Activated CD4-positive, alpha-beta T cell treated with anti-CD3 and anti-CD28 coated beads for 4 hours (primary cell): ENCODE results near the gene LRRC72.
"Not testable (repeated sequence)": the region's sequence is repeated elsewhere in the genome, so short reads cannot be mapped to it uniquely, and the experiment has no call there.

Experiments
- DNase-seq, 2 donors: peaks; one replicate each; pipeline ENCODE4 v3.0.0-alpha.2; 2020

Gene LRRC72

DNA sequence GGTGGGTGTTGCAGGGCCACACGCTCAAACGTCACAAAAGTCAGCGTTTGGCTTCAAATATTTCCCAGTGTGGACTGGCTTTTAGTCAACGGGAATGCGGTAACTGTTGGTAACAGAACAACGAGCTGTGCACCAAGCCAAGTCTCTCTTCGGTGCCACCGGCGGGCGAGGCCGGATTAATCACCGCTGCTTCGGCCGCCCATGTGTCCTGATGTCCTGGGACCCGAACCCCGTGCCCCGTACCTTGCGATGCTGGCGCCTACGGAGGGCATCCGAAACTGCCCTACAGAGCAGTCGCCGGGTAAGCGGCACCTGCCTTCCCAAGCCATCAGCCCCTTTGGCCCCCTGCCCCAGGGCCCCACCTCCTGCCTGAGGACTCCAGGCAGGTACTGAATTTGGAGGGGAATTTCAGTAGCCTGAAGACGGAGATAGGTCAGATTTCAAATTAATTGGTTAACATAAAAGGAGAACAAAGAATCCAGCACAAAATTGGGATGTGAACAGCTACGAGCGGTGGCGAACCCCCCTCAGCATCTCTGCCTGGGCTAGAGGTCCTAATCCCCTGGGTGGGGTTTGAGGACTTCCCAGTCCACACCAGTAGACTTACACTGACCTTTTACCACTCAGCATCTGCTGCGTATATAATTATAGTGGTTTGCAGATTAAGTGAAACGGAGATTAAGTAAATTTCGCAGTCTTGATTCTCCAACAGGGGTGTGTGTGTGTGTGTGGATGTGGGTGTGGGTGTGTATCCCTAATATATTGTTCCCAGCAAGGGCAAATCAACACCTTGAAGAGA lies at the start of gene LRRC72:
Gene LRRC72, plus strand, starts transcription at position 84 of the 799 bp plus-strand sequence. Its CDS starts 128 bp downstream, at position 212.
- no peak for DNase-seq

DNA sequence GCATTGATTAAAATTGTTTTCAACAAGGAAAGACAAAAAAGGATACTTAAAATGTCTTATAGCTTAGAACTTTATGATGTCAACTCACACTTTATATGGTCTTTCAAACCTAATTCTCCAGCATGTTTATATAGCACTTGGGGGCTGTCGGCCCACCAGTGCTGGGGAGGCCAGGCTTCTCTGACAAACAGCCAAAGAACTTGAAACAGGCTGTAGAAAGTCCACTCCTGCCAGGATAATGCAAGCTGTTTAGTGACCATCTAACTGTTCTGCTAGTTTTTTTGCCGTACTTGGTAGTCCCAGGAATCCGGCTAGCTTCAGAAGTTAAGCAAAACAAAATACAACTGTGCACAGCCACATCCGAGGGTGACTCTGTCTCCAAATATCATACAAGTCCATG lies 47.5 kb upstream of the LRRC72 start:
- DNase-seq = no peak

DNA sequence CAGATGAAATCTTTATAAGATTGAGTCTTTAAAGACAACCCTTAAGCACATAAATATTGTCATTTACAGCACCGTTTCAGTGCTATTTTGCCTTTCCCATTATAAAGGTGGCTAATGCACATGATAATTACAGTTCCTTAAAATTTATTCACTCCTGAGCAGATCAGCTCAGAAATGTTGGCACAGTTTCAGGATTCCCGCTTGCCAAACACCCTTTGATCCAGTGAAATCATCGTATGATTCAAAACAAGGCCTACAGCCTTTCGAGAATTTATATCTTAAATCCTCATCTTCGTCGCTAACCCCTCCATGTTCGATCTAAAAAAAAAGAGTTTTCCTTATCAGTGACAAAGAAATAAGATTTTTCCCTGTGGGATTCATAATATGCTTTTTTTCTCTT lies 47.0 kb upstream of the LRRC72 start:
- no peak for DNase-seq

DNA sequence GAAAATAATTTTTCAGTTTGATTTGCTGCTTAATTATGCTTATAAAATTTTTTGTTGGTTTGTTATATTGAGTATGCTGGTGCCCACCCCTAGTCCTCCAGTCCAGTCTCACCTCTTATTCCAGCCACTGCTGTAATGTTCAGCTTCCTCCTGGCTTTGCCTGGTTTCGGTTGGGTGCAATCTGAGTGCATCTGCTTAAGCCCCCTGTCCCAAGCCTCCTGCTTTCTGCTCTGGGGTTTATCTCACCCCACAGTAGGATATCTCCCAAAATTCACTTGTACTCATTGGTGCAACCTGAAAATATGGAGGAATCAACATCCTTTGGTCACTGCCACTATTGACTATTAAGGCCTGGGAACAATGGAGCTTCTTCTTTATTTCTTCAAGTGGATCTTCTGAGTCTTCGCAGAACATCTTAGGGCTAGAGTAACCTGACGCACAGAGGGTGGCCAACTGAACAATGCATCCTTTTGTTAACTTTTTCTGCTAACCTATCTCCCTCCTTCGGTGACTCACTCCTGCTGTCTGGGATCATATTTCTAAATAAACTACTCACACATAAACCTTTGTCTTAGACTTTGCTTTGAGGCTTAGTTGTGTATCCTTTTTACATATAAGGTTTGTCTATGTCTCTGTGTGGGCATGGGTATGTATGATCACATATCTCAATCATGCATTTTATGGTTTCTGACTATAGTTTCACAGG lies 42.0 kb upstream of the LRRC72 start:
- DNase-seq = no peak

DNA sequence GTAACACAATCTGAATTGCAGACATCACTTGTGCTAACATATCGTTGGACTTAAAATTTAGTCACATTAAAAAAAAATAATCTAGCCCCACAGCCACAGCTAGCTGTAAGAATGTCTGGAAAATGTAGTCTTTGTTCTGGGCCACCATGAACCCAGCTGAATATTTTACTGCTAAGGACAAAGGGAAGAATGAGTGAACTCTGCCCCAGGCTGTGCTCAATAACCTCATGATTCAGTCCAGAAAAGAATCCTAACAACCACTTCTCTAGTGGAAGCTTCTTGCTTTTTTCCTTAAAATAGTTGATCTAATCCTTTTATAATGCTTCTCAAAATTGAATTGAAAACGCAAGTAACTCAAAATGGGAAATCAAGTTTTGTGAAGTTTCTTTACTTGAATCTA lies 35.5 kb upstream of the LRRC72 start:
- DNase-seq = no peak

DNA sequence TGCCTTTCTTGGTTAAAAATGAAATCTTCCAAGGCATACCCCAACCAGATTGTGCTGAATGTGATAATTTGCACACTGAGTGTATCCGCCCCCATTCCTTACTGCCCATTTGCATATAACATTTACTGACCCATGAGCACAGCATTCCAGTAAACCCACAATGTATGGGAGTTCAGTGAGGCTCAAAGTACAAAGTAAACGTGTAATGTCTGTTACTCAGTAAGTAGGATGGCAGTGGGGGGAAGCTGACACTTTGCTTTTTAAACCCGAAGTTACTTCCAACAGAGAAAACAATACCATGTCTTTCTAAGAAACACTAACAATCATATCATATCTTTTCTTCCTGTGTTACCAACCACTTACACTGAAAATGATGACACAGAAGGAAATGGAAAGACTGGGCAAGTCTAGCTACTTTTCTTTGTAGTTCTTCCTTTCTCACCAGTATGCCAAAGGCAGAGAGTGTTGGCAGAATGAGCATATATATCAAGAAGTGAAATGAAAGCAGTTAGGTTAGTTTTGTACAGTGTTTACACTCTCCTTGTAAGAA lies 34.0 kb upstream of the LRRC72 start:
- DNase-seq = no peak

DNA sequence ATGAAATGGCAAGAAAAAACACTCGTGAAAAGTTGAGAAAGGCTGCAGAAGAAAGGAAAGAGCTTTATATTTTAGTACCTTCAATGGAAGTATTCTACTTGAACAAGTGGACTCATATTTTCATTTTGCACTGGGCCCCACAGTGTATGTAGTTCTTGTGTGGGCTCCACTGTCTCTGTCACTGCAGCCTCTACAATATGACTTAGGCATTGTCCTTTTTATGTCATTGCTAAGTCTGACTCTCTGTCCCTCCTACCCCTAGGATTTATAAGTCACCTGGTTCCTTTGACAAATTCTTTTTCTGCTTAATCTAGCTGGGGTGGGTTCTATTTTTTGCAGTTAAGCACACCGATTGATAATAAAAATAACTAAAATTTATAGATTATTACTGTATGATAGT lies 33.4 kb upstream of the LRRC72 start:
- no peak for DNase-seq

DNA sequence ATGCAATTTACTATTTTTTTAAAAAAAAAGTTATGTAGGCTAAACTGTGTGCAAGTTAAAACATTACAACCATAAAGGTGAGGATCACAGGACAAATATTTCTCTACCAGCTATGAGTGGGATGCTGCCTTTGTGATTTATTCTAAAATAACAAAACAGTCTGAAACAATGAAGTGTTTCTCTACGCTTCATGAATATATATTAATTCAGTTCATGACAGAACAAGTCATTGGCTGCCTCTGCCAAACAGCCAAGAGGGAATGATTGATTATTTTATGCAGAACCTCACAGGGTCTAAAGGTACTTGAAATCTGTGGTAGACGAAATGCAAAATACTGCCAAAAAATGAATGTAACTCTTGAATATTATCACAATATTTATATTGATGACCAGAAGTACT lies 32.1 kb upstream of the LRRC72 start:
- no peak for DNase-seq

DNA sequence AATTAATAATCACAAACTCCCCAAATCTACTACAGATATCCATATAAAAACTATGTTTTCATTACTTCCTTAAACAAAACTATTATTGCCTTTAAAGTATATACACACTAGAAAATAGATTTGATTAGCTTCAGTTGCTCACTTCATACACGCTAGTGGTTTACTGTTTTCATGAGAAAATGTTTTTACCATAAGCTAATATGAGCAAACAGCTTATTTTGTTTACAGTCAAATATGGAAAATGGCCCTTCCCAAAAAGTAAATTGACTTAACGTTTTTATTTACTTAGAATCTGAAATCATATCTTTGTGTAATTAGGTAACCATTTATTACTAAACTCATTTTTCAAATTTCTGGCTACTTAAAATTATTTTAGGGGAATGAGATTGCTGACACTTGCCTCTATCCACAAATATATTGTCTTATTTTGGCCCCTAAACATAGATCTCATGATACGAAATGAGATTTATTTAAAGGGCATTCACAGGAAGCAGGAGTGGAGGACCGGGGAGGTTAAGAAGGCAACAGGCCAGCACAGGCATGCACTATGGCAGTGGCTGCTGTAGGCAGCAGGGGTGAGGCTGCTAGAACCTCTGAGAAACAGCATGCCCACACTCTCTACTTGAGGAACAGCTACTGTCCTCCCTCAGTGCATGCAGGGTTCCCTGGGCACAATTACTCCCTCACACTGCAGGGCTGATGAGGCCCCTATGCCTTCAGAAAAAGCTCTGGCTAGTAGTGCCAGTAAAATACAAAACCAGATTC lies 31.5 kb upstream of the LRRC72 start:
- DNase-seq = no peak

DNA sequence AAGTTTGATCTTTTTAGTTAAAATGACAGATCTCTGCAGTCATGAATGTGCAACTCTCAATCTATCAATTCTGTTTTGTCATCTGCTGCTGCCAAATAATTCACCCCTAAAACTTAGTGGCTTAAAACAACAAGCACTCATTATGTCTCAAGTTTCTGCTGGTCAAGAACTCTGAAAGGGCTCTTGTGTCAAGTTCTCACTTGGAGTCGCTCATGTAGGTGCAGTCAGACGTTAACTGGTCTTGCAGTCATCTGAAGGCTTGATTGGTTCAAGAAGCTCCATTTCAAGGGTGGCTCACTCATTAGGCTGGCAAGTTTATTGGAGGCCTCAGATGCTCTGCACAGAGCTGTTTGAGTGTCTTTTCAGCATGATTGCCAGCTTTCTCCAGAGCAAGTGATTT lies 28.5 kb upstream of the LRRC72 start:
- DNase-seq = no peak

DNA sequence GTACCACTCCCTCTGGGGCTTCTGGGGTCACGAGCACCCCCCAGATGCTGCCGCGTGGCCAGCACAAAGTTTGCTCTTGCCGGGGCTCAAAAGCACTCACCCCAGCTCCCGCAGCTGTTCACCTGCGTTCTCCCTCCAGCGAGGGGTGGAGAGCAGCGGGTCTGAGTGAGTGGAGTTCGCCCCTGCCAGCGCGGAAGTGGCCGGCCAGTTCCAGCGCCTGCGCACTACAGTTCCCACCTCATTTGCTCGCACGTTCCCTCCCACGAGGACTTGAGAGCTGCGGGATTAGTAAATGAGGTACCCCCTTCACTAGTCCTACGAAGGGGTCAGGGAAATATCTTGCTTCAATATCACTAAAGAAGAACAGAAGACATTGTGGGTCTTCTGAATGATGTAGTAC lies 24.3 kb upstream of the LRRC72 start:
- no peak for DNase-seq

DNA sequence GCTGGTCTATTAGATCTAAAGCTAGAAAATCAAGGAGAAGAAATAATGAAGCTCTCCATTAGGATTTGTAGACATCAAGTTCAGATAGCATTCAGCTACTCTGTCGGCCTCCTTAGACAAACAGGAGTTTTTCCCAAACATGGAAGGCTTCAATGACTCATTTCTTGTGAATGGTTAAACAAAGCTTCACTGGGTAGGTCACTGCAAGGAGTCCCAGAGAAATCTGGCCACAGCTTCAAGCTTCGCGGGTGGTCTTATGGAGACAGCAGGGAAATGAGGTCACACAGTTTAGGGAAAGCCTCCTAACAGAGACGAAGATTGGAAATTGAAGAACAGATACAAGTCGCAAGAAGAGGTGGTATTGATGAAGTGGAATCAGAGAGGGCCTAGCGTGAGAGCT lies 22.6 kb upstream of the LRRC72 start:
- no peak for DNase-seq

DNA sequence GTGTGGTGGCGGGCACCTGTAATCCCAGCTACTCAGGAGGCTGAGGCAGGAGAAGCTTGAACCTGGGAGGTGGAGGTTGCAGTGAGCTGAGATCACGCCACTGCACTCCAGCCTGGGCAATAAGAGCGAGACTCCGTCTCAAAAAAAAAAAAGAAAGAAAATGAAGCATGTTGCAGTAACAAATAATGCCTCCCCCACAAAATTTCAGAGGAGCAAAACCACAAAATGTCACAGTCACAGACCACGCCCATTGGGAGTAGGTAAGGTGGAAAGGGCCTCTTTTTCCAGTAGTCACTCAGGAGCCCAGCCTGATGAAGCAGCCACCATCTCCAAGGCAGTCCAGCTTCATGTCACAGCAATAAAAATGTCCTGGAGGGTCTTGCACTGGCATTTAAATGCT lies 20.2 kb upstream of the LRRC72 start:
- not testable (repeated sequence) for DNase-seq

DNA sequence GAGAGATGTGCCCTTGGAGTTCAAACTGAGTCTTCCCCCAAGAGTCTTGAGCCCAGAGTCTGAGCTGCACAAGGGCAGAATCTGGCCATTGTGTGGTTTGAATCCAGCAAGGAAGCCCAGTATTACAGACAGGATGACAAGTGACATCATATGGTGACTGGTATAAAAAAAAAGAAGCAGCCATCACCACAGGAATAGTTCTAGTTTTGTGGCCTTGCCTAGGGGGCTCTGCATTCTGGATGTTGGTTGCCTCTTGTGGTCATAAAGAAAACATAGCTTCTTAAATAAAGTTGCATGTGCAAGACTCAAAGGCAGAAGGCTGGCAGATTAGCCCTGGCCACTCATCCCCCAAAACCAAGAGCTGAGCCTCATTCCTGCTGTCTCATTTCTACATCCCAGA lies 16.8 kb upstream of the LRRC72 start:
- no peak for DNase-seq

DNA sequence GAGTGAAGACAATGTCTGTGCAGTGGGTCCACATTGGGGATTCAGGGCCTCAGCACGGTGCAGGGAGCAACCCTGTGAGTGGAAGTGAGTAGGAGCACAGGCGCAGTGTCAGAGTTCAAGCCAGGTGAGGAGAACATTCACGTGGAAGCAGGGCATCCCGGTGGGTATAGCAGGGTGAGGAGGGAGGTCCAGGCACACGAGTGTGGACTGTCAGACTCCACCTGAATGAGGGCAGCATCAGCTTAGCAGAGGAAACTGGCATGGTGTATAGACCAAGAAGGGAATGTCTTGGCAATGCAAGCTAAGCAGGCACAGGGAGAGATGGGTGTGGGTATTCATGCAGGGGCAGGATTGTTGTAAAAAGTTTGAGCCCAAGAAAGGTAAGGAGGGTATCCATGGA lies 15.3 kb upstream of the LRRC72 start:
- no peak for DNase-seq

DNA sequence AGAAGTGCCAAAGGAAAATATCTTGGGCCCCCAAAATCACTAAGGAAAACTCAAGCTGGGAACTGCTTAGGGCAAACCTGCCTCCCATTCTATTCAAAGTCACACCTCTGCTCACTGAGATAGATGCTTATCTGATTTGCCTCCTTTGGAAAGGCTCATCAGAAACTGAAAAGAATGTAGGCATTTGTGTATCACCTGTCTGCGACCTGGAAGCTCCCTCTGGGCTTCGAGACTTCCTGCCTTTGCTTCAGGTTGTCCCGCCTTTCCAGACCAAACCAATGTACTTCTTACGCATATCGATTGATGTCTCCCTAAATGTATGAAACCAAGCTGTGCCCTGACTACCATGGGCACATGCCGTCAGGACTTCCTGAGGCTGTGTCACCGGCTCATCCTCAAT lies 14.5 kb upstream of the LRRC72 start:
- no peak for DNase-seq

DNA sequence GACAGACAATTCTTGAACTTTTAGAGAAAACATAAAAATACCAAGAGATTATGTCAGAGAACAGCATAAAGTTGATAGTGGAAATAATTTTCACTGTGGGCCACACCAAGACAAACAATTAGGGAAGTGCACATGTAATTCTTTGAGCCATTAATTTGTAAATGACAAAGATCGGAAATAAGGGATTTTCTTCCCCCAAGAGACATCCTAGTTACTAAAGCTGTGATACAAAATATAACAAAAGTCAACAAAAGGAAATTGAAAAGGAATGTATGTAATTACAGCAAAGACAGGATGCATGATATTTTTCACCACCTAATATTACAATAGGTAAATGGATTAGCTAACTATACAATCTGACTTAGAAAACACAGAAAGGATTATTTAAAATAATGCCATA lies 12.4 kb upstream of the LRRC72 start:
- DNase-seq = no peak

DNA sequence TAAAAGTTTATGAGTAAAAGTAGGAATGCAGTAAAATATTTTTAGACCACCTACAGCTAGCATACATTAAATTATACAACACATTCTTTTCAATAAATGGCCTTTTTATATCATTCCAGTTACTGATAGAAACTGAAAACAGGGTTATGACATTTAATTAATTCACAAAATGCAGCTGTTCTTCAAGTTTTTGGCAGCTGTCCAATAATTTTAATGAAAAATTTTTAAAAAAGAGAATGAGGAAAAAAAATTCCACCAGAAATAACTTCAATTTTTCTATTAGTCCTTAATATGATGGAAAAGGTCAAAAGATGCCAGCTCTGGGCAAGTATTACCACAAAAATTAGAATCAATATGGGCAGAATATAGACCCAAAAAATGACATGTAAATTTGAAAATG lies 11.9 kb upstream of the LRRC72 start:
- no peak for DNase-seq

DNA sequence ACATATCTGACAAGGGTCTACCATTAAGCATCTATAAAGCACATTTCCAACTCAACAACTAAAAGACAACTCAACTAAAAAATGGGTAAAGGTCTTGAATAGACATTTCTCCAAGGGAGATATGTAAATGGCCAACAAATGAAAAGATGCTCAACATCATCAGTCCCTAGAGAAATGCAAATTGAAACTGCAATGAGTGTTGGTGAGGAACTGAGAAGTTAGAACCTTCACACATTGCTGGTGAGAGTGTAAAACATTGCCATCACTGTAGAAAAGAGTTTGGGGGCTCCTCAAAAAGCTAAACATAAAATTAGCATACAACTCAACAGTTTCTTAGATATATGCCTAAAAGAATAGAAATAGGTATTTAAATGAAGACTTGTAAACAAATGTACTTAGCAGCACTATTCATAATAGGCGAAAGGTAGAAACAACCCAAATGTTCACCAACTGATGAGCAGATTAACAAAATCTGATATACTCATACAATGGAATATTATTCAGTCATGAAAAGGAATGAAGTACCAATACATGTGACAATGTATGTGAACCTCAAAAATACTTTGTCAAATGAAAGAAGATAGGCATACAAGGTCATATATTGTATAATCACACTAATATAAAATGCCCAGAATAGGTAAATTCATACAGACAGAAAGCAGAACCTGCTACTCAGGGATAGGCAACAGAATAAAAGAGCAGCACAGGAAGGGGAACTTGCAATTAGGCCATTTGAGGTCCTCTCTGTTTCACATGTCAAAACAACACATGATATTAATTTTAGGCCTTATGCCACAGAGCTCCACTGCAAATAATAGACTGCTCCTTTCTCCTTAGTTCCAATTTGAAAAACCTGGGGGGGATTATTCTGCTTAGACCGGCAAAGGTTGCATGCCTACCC lies 10.6 kb upstream of the LRRC72 start:
- DNase-seq = no peak

DNA sequence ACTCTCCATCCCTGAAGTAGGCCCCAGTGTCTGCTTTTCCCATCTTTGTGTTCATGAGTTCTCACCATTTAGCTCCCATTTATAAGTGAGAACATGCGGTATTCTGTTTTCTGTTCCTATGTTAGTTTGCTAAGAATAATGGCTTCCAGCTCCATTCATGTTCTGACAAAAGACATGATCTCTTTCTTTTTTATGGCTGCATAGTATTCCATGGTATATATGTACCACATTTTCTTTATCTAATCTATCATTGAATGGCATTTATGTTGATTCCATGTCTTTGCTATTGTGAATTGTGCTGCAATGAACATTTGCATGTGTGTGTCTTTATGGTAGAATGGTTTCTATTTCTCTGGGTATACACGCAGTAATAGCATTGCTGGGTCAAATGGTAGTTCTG lies 6.6 kb upstream of the LRRC72 start:
- not testable (repeated sequence) for DNase-seq

DNA sequence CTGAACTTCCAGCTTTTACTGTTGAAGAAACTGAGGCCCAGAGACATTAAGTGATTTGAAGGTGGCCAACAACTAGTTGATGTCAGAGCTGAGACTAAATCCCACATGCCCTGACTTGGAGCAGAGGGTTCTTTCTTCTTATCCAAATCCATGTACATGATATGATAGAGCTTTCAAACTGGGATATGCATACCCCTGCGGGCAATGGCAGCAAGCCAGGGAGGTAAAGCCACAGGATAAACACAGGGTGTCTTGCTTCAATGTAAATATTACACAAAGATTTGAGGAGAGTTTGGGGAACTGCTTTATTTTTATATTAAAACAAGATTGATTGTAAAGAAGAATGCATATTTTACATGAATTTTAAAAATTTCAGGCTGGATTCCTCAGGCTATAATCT lies 2.3 kb upstream of the LRRC72 start:
- DNase-seq = no peak

DNA sequence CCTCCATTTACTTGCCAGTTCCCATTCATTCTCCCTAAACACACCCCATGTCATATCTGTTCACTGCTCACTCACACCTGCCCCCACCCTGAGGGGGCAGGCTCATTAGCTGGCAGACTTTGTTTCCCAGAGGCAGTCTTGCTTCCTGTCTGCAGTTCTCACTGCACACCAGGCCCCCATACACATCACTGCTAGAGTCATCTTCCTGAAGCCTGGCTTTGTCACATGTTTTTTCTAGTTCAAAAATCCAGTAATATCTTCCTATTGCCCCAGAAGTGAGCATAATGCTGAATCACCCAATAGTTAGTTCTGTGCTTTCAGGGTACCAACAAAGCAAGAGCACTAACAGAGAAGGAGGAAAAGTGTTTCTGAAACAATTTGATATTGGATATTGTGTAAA lies 1.9 kb downstream of the LRRC72 start:
- no peak for DNase-seq

DNA sequence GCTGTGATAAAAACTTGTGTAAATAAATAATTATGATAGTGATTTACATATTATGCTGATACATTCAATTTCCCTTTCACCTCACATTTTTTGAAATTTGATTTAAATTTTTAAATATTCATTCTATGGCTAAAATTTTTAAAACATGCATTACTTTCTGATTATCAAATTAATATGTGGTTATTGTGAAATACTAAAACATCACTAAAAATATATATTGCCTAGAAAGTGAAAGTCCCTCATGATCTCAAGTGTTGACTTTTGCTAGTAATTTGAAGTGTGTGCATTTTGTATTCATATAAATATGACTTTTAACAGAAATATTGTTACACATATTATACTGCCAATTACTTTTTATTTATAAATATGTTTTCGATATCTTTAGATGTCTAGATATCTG lies 3.1 kb downstream of the LRRC72 start:
- no peak for DNase-seq
